ENCODE results near the gene BCAP29. TPM values are rescaled to one million over a fixed set of nuclear protein-coding genes. Genes with fewer than 3 reads are reported as not detected.

The BCAP29 gene
- total RNA-seq, 6 experiments from 2014 or later, result 70.7 to 92.2 (median 89.0) TPM

DNA sequence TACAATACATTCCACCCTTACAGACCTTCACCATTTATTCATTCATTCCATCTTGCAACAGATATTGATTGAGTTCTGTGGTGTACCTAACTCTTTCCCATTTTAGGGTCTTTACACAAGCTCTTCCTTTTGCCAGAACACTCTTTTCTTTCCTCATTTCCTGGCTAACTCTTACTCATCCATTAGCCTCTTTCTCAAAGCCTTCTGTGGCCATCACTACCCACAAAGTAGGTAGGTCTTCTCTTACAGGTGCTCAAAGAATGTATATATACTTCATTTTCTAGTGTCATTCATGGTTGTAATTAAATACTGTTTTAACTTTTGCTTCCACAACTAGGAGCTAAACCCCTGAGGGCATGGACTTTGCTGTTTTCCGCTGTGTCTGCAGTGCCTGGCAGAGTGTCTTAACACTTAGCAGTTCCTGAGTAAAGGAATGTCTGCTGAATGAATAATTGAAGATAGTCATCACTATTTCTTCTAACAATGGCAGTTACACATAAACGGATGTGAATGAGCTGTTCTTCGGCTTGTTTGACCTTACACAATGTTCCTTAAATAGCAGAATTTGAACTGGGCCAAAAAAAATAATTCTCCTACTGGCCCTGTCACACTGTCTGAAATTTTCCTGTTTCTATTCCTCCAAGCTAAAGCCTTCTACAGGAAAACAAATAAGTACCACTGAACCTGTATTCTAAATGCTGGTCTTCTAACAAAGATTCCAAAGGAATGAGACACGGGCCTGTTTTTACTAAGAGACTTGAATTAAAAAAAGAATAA lies 15.1 kb downstream of the BCAP29 start:
- Mint-ChIP-seq H3K4me3 (peak overlapping the region; percentile 68), H3K27ac (peak overlapping the region; percentile 92)
- TF ChIP-seq, protein P1, sequence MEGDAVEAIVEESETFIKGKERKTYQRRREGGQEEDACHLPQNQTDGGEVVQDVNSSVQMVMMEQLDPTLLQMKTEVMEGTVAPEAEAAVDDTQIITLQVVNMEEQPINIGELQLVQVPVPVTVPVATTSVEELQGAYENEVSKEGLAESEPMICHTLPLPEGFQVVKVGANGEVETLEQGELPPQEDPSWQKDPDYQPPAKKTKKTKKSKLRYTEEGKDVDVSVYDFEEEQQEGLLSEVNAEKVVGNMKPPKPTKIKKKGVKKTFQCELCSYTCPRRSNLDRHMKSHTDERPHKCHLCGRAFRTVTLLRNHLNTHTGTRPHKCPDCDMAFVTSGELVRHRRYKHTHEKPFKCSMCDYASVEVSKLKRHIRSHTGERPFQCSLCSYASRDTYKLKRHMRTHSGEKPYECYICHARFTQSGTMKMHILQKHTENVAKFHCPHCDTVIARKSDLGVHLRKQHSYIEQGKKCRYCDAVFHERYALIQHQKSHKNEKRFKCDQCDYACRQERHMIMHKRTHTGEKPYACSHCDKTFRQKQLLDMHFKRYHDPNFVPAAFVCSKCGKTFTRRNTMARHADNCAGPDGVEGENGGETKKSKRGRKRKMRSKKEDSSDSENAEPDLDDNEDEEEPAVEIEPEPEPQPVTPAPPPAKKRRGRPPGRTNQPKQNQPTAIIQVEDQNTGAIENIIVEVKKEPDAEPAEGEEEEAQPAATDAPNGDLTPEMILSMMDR (IDR thresholded peaks at IDR 0.05), result no peak

DNA sequence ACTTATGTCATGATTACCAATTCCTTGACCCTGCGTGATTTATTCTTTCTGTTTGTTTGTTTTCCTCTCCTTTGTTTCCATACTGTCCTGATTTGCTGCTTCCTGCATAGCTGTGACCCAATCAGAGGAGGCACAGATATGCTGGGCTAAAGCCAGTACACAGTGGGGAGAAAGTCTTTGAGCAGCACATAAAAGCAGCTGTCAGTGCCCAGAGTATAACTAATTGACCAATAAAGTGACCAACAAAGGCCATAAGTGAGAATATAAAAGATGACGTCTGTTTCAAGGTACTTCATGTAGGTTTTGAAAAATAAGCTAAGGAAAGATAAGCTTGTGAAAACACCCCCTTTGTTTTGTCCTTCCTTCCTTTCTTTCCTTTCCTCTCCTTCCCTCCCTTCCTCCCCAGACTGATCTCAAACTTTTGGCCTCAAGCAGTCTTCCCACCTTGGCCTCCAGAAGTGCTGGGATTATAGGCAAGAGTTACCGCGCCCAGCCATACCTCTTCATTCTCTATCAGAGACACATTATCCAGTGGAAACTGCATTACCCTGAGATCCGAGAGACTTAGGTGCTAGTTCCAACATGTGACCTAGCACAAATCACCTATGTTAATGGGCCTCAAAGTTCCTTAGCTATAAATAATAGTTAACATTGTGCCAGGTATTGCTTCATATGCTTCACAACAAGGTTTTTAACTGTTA lies 17.0 kb downstream of the BCAP29 start:
- H3K36me3 Mint-ChIP-seq (ENCODE audit: low read depth), result peaks cover 39% of the 10 kb centered on the region
- H3K9me3 Mint-ChIP-seq, result no peaks in the 10 kb centered on the region
- H3K27ac Mint-ChIP-seq, result peak overlapping the region; percentile 54
- H3K4me3 Mint-ChIP-seq, result no peak overlapping the region
- DNase-seq, result no peak
- H3K27me3 Mint-ChIP-seq (ENCODE audit: insufficient read depth), result no peaks in the 10 kb centered on the region
- TF ChIP-seq, protein P1 (IDR thresholded peaks at IDR 0.05), result no peak
- peaks cover 53% of the 10 kb centered on the region for H3K4me1 Mint-ChIP-seq (ENCODE audit: low read depth)

More for the DNA sequence above, 15.1 kb downstream of the BCAP29 start:
- peaks cover 72% of the 10 kb centered on the region for H3K4me1 Mint-ChIP-seq (ENCODE audit: low read depth)
- H3K36me3 Mint-ChIP-seq (ENCODE audit: low read depth), result peaks cover 42% of the 10 kb centered on the region
- H3K27me3 Mint-ChIP-seq (ENCODE audit: insufficient read depth), result no peaks in the 10 kb centered on the region
- H3K9me3 Mint-ChIP-seq, result no peaks in the 10 kb centered on the region
- DNase-seq, result peak; percentile 94

DNA sequence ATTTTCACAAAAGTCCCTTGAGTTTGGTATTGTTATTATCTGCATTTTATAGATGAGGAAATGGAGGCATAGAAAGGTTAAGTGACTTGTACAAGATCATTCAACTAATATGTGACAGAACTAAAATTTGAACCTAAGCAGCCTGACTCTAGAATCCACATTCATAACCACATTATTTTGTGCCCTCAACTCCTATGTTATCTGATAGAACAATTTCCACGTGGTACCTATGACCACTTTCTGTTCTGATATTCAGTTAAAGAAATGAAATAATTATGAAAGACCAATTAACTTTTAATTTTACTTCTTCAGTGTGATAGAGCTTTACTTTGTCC lies 17.5 kb downstream of the BCAP29 start:
- no peak for DNase-seq
- peaks cover 44% of the 10 kb centered on the region for H3K36me3 Mint-ChIP-seq (ENCODE audit: low read depth)
- TF ChIP-seq, protein P1 (IDR thresholded peaks at IDR 0.05), result no peak
- H3K4me1 Mint-ChIP-seq (ENCODE audit: low read depth), result peaks cover 48% of the 10 kb centered on the region
- H3K9me3 Mint-ChIP-seq, result no peaks in the 10 kb centered on the region
- no peak overlapping the region for H3K4me3 Mint-ChIP-seq
- H3K27ac Mint-ChIP-seq, result no peak overlapping the region
- no peaks in the 10 kb centered on the region for H3K27me3 Mint-ChIP-seq (ENCODE audit: insufficient read depth)

DNA sequence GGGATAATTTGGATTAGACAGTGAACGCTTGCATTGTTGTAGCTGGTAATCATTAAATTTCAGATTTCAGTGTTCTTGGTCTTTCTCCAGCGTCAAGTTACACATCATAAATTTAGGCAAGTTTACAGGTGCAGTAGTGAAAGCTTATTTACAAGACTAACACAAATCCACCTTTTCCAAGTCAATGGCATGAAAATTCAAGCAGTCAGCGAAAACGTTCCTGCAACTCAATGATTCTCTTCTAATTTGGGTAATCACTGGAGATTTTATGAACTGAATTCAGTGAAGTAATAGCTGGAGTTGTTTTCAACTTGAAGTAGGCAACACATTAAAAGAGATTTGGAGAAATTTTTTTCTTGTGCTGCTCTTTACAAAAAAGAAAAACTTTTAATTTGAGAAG lies 17.9 kb downstream of the BCAP29 start:
- H3K9me3 Mint-ChIP-seq, result no peaks in the 10 kb centered on the region
- DNase-seq, result no peak
- H3K36me3 Mint-ChIP-seq (ENCODE audit: low read depth), result peaks cover 44% of the 10 kb centered on the region
- H3K4me3 Mint-ChIP-seq, result no peak overlapping the region
- H3K27ac Mint-ChIP-seq, result no peak overlapping the region
- H3K27me3 Mint-ChIP-seq (ENCODE audit: insufficient read depth), result no peaks in the 10 kb centered on the region
- TF ChIP-seq, protein P1 (IDR thresholded peaks at IDR 0.05), result no peak
- H3K4me1 Mint-ChIP-seq (ENCODE audit: low read depth), result peaks cover 44% of the 10 kb centered on the region

DNA sequence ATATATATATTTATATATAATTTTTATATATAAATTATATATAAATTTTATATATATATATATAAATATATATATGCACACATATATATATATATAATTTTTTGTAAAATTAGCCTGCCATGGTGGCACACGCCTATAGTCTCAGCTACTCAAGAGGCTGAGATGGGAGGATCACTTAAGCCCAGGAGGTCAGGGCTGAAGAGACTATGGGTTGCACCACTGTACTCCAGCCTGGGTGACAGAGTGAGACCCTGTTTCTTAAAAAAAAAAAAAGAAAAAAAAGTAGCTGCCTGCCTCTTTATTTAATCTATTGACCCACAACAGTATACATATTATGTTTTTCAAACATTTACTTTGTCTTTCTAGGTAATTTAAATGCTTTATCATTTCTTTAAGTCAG lies 19.2 kb downstream of the BCAP29 start:
- peaks cover 31% of the 10 kb centered on the region for H3K4me1 Mint-ChIP-seq (ENCODE audit: low read depth)
- no peaks in the 10 kb centered on the region for H3K27me3 Mint-ChIP-seq (ENCODE audit: insufficient read depth)
- TF ChIP-seq, protein P1 (IDR thresholded peaks at IDR 0.05), result no peak
- no peak overlapping the region for H3K4me3 Mint-ChIP-seq
- DNase-seq, result no peak
- H3K36me3 Mint-ChIP-seq (ENCODE audit: low read depth), result peaks cover 31% of the 10 kb centered on the region
- no peaks in the 10 kb centered on the region for H3K9me3 Mint-ChIP-seq
- H3K27ac Mint-ChIP-seq, result no peak overlapping the region
